Effector CD4-positive, alpha-beta T cell (primary cell): ENCODE data around the gene ANKRD17.
"Not testable (repeated sequence)": the region's sequence is repeated elsewhere in the genome, so short reads cannot be mapped to it uniquely, and the experiment has no call there.

ENCODE experiments used
- DNase-seq: peaks from one replicate; pipeline ENCODE4 v3.0.0-alpha.2; 2020

The ANKRD17 gene

DNA sequence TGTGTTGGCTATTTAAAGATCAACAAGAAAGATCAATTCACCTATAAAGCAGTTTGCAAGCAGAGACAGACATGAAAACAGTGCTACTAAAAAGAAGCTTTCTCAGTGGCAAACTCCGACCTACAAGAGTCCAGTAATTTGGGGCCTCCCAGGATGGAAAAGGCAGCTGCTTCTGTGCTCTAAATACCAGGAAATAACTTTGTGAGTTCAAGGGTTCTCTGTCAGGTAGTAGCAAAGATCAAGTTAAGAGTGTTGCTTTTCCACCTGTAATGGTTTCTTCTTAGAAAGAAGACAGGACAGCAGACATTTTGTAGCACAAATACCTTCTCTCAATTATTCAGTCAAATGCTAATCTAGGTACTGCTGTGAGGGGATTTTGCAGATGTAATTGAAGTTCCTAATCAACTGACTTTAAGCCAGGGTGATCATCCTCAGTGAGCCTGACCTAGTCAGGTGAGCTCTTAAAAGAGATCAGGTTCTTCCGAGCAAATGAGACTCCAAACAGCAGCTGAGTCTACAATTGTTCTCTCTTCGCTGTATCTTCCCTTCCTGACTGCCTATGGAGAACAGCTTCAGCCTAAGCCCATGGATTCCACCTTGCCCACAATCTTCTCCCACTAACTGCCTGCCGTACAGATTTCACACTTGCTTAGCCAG is 13.5 kb downstream of the ANKRD17 start:
- DNase-seq: no peak

DNA sequence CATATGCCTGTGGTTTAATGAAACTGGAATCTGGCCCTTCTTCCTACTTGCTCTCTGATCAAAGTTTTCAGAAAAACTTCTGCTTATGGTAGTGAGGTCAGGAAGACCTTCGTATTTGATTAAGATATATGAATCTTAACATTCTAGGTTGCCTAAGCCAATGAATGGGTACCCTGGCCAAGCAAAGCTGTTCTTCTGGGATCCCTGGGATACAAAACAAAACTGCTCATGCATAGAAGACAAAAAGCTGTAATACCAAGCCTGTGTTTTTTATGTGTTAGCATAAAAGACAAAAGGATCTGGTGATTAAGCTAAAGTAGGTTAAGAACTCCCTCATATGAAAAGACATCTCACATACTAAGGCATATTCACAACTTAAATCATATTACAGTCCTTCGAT is 21.6 kb downstream of the ANKRD17 start:
- DNase-seq: no peak

DNA sequence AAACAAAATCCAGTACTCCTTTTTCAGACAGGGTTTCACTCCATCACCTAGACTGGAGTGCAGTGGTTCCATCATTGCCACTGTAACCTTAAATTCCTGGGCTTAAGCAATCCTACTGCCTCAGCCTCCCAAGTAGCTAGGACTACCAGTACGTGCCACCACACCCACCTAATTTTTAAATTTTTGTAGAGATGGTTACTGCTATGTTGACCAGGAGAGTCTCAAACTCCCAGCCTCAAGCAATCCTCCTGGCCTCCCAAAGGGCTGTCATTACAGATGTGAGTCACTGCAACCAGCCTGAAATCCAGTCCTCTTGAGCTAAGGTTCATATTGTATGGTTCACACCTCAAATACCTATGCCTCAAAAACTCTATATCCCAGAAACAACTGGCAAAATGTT is 22.4 kb downstream of the ANKRD17 start:
- DNase-seq: no peak

DNA sequence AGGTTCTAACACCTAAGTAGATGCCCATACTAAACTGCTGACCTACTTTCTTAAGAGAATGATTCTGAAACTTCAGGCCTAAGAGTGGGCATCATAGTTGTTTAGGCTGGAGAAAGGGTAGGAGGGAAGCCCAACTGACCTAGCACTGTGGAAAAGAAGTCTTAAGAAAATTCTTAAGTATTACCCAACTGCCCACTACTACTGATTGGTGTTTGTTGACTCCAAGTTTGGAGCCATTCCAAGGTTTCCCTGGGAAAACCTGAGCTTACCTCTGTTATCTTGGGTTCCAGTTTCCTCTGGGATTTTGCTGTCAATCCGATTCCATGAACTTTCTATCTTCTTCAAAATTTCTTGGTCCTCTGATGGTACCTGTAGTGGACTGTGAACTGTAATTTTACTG is 23.9 kb downstream of the ANKRD17 start:
- no peak for DNase-seq

- no peak for DNase-seq
These were observed 26.8 kb downstream of the ANKRD17 start for GRCh38 chr4:73231518-73232487.

- DNase-seq: no peak
These were observed 27.6 kb downstream of the ANKRD17 start for GRCh38 chr4:73230865-73231517.

- DNase-seq: not testable (repeated sequence)
These were observed 29.8 kb downstream of the ANKRD17 start for GRCh38 chr4:73228800-73229199.

GRCh38 chr4:73224886-73225285 is 33.7 kb downstream of the ANKRD17 start:
- no peak for DNase-seq

GRCh38 chr4:73223258-73223650 is 35.3 kb downstream of the ANKRD17 start:
- no peak for DNase-seq

DNA sequence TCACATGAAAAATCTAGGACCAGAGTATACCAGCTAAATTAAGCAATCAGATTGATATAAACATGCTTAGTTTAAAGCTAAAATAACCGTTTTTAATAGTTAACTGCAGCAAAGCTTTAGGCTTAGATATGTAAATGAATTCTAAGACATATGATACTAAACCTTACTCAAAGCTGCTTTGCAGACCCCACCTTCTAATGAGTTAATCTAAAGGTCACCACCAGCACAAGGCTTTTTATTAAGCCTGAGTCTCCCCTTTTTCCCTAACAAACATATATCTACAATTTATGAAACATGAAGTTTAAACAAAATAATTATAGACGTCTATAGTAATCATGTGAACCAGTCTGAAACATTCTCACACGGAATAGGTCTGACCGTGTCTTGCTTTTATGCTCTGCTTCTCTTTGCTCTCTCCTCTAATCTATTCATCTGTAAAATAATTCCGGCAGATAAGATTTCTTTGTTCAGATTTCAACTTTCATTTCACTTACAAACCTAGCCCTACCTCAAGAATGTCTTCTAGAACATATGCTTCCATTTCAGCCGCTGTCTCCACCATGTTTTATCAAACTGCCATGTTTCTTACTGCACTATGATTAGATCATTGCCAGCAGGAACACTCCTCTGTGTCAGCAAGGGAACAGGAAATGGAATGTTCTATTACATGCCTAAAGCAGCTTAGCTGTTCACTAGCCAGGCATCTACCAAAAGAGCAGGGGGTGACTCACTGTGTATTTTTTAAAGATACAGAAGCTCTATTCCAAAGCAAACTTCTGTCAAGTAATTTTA is 35.9 kb downstream of the ANKRD17 start:
- peak; percentile 53 for DNase-seq

GRCh38 chr4:73221734-73222133 is 36.9 kb downstream of the ANKRD17 start:
- DNase-seq: no peak

GRCh38 chr4:73220815-73221214 is 37.8 kb downstream of the ANKRD17 start:
- DNase-seq: no peak

- DNase-seq: no peak
These were observed 44.5 kb downstream of the ANKRD17 start for GRCh38 chr4:73213916-73214653.

- DNase-seq: no peak
These were observed 45.4 kb downstream of the ANKRD17 start for GRCh38 chr4:73212982-73213730.

- no peak for DNase-seq
These were observed 46.6 kb downstream of the ANKRD17 start for GRCh38 chr4:73211968-73212367.

DNA sequence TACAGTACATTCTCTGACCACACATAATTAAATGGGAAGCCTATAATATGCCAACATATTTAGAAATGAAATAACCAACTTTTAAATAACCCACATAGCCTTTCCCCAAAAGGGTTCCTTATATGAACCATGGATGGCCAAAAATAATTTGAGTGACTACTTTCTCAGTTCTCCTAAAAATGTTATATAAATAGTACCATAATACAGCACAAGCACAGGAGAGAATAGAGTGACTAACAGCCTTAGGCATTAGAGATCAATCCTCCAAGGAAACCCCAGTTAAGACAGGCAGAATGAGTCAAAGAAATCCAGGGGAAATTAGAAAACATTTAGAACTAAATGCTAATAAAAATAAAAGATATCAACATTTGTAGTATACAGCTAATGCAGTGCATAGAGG is 50.2 kb downstream of the ANKRD17 start:
- no peak for DNase-seq

GRCh38 chr4:73206236-73206635 is 52.4 kb downstream of the ANKRD17 start:
- DNase-seq: no peak

DNA sequence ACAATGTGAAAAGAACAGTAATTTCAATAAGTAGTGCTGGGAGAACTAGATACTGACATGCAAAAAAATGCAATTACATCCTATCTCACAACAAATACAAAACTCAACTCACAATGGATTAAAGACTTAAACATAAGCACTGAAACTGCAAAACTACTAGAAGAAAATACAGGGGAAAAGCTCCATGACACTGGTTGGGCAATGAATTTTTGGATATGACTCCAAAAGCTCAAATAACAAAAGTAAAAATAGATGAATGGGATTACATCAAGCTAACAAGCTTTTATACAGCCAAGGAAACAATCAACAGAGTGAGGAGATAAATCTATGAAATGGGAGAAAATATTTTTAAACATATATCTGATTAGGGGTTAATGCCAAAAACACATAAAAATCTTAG is 53.1 kb downstream of the ANKRD17 start:
- DNase-seq: no peak

- not testable (repeated sequence) for DNase-seq
These were observed 54.6 kb downstream of the ANKRD17 start for GRCh38 chr4:73203976-73204375.

DNA sequence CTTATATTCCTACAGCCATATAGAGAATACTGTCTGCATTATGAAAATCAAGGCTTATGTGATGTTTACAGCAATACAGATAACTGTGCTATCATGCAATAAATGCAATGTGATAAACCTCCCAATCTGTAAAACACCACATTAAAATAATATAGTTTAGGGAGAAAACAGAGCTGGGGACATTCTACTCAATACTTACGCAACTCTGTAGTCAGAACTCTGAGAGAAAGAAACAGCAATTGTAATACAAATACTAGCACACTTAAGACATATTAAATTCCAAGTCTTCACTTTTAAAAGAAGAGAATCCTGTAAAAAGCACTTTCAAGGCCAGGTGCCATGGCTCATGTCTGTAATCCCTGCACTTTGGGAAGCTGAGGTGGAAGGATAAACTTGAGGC is 61.4 kb downstream of the ANKRD17 start:
- no peak for DNase-seq

DNA sequence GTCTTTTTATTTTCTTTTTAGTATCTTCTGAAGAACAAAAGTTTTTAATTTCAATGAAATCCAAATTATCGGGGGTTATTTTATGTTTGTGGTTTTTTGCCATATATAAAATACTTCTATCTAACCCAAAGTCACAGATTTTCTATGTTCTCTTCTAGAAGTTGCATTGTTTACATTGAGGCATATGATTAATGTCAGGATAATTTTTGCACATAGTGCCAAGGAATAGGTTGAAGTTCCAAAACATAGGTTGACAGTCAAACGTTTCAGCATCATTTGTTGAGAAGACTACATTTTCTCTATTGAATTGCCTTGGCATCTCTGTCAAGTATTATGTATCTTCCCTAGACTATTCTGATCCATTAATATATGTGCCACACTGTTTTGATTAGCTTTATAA is 64.5 kb downstream of the ANKRD17 start:
- no peak for DNase-seq
